ENCODE results near the gene FOXC2.

FOXC2 gene

GRCh38 chr16:86601356-86601755 lies 34.7 kb downstream of the FOXC2 start (continued):
- no peak for TF ChIP-seq RARB (CRISPR knock-in tag; IDR thresholded peaks at IDR 0.05)

GRCh38 chr16:86602521-86602920 lies 35.9 kb downstream of the FOXC2 start:
- no peak for TF ChIP-seq ZFP30 (CRISPR knock-in tag; IDR thresholded peaks at IDR 0.05)
- no peak; the same call in 2 of the 3 replicates for ATAC-seq

- TF ChIP-seq OSR1 (CRISPR knock-in tag; IDR thresholded peaks at IDR 0.05) = no peak
- no peak for TF ChIP-seq CREB5 (CRISPR knock-in tag; IDR thresholded peaks at IDR 0.05; ENCODE audit: low read depth)
- no peak for TF ChIP-seq TCF4 (CRISPR knock-in tag; IDR thresholded peaks at IDR 0.05; ENCODE audit: borderline replicate concordance)
- TF ChIP-seq PPARA (CRISPR knock-in tag; IDR thresholded peaks at IDR 0.05; ENCODE audit: borderline replicate concordance) = no peak
- no peak for TF ChIP-seq BACH2 (CRISPR knock-in tag; IDR thresholded peaks at IDR 0.05; ENCODE audit: borderline replicate concordance)
- no peak for TF ChIP-seq RARB (CRISPR knock-in tag; IDR thresholded peaks at IDR 0.05)
- TF ChIP-seq ARNTL (CRISPR knock-in tag; IDR thresholded peaks at IDR 0.05; ENCODE audit: borderline replicate concordance, low read depth) = no peak
- TF ChIP-seq ZNF565 (CRISPR knock-in tag; conservative IDR thresholded peaks at IDR 0.05; ENCODE audit: low read depth) = no peak
- no peak for TF ChIP-seq TOX (CRISPR knock-in tag; IDR thresholded peaks at IDR 0.05; ENCODE audit: borderline replicate concordance)
- TF ChIP-seq CSDC2 (CRISPR knock-in tag; IDR thresholded peaks at IDR 0.05) = no peak
- no peak for TF ChIP-seq GLIS3 (CRISPR knock-in tag; IDR thresholded peaks at IDR 0.05)
- TF ChIP-seq ISL1 (CRISPR knock-in tag; IDR thresholded peaks at IDR 0.05) = no peak
- TF ChIP-seq ZNF8 (CRISPR knock-in tag; IDR thresholded peaks at IDR 0.05) = no peak
- TF ChIP-seq ZFP3 (CRISPR knock-in tag; IDR thresholded peaks at IDR 0.05) = no peak
- no peak for TF ChIP-seq ZC3H10 (CRISPR knock-in tag; IDR thresholded peaks at IDR 0.05)
- ATAC-seq = no peak
Observed at GRCh38 chr16:86604436-86605193, 38.0 kb downstream of the FOXC2 start.

- no peak for ATAC-seq
- TF ChIP-seq ARNTL (CRISPR knock-in tag; IDR thresholded peaks at IDR 0.05; ENCODE audit: borderline replicate concordance, low read depth) = no peak
Observed at GRCh38 chr16:86605950-86606349, 39.3 kb downstream of the FOXC2 start.

GRCh38 chr16:86608301-86608747 lies 41.7 kb downstream of the FOXC2 start:
- TF ChIP-seq ZC3H10 (CRISPR knock-in tag; IDR thresholded peaks at IDR 0.05) (no peak), ZNF8 (CRISPR knock-in tag; IDR thresholded peaks at IDR 0.05) (no peak)
- ATAC-seq = peak; percentile 7; the same call in 1 of the 3 replicates

GRCh38 chr16:86609115-86609514 lies 42.5 kb downstream of the FOXC2 start:
- peak; percentile 90 for ATAC-seq
- TF ChIP-seq TCF4 (CRISPR knock-in tag; IDR thresholded peaks at IDR 0.05; ENCODE audit: borderline replicate concordance) (no peak), GLIS3 (CRISPR knock-in tag; IDR thresholded peaks at IDR 0.05) (no peak), ZFP30 (CRISPR knock-in tag; IDR thresholded peaks at IDR 0.05) (no peak), POU6F1 (CRISPR knock-in tag; IDR thresholded peaks at IDR 0.05; ENCODE audit: borderline replicate concordance, low read depth) (no peak)

- ATAC-seq = no peak; the same call in 2 of the 3 replicates
- no peak for TF ChIP-seq ZFP3 (CRISPR knock-in tag; IDR thresholded peaks at IDR 0.05)
- TF ChIP-seq GLIS3 (CRISPR knock-in tag; IDR thresholded peaks at IDR 0.05) = no peak
- TF ChIP-seq PATZ1 (CRISPR knock-in tag; IDR thresholded peaks at IDR 0.05; ENCODE audit: borderline replicate concordance) = no peak
- no peak for TF ChIP-seq CSRNP3 (CRISPR knock-in tag; IDR thresholded peaks at IDR 0.05)
Observed at GRCh38 chr16:86609661-86610060, 43.0 kb downstream of the FOXC2 start.
